SK-N-SH treated with all-trans-retinoic acid at 6 μM for 48 hours (cell line): ENCODE measurements around the gene P2RX4.

Experiments used
- ATAC-seq: fragments of 200-7000 bp; cut with Tn5 transposase; 3 replicates; pipeline ENCODE4 v1.9.1; 2020; ENCODE audit warnings: mild to moderate bottlenecking, moderate library complexity
- ARNTL ChIP-seq: fragments of 450-650 bp; formaldehyde crosslinking; IDR thresholded peaks from 2 replicates; pipeline ENCODE4 v1.5.0; 2020; ENCODE audit warnings: low read depth, mild to moderate bottlenecking, moderate library complexity, borderline replicate concordance
- BACH2 ChIP-seq: fragments of 250-450 bp; sonication (Bioruptor Pico); IDR thresholded peaks from 2 replicates; pipeline ENCODE4 v1.9.0; 2021; ENCODE audit warnings: mild to moderate bottlenecking, borderline replicate concordance
- CREB5 ChIP-seq: fragments of 250-450 bp; sonication (Bioruptor Pico); IDR thresholded peaks from 2 replicates; pipeline ENCODE4 v1.5.1; 2020; ENCODE audit warnings: low read depth, mild to moderate bottlenecking, moderate library complexity
- CSDC2 ChIP-seq: fragments of 250-450 bp; sonication (Bioruptor Pico); IDR thresholded peaks from 2 replicates; pipeline ENCODE4 v1.5.0; 2020; ENCODE audit warnings: mild to moderate bottlenecking, moderate library complexity
- CSRNP3 ChIP-seq: fragments of 250-450 bp; sonication (Bioruptor Pico); IDR thresholded peaks from 2 replicates; pipeline ENCODE4 v1.5.1; 2021; ENCODE audit warnings: mild to moderate bottlenecking, moderate library complexity
- ESRRG ChIP-seq: fragments of 250-450 bp; sonication (Bioruptor Pico); IDR thresholded peaks from 2 replicates; pipeline ENCODE4 v1.6.1; 2021; ENCODE audit warnings: mild to moderate bottlenecking
- GLIS3 ChIP-seq: fragments of 250-450 bp; sonication (Bioruptor Pico); IDR thresholded peaks from 2 replicates; pipeline ENCODE4 v1.5.0; 2020; ENCODE audit warnings: mild to moderate bottlenecking, moderate library complexity
- OSR1 ChIP-seq: fragments of 250-450 bp; sonication (Bioruptor Pico); IDR thresholded peaks from 2 replicates; pipeline ENCODE4 v1.8.0; 2022; ENCODE audit warnings: moderate library complexity, mild to moderate bottlenecking, inconsistent platforms
- PATZ1 ChIP-seq: fragments of 250-450 bp; sonication (Bioruptor Pico); IDR thresholded peaks from 2 replicates; pipeline ENCODE4 v1.8.0; 2020; ENCODE audit warnings: mild to moderate bottlenecking, moderate library complexity, borderline replicate concordance
- POU6F1 ChIP-seq: fragments of 250-450 bp; sonication (Bioruptor Pico); IDR thresholded peaks from 2 replicates; pipeline ENCODE4 v1.8.0; 2021; ENCODE audit warnings: low read depth, mild to moderate bottlenecking, moderate library complexity, borderline replicate concordance
- PPARA ChIP-seq: fragments of 250-450 bp; sonication (Bioruptor Pico); IDR thresholded peaks from 2 replicates; pipeline ENCODE4 v1.5.0; 2020; ENCODE audit warnings: mild to moderate bottlenecking, borderline replicate concordance
- RARB ChIP-seq: fragments of 250-450 bp; sonication (Bioruptor Pico); IDR thresholded peaks from 2 replicates; pipeline ENCODE4 v1.8.0; 2021; ENCODE audit warnings: mild to moderate bottlenecking, moderate library complexity
- SNAI2 ChIP-seq: fragments of 250-450 bp; sonication (Bioruptor Pico); IDR thresholded peaks from 2 replicates; pipeline ENCODE4 v1.5.0; 2020; ENCODE audit warnings: mild to moderate bottlenecking, moderate library complexity
- TOX ChIP-seq: fragments of 250-450 bp; sonication (Bioruptor Pico); IDR thresholded peaks from 2 replicates; pipeline ENCODE4 v1.8.0; 2021; ENCODE audit warnings: mild to moderate bottlenecking, moderate library complexity, borderline replicate concordance
- TSHZ2 ChIP-seq: fragments of 250-450 bp; sonication (Bioruptor Pico); IDR thresholded peaks from 2 replicates; pipeline ENCODE4 v1.5.0; 2020; ENCODE audit warnings: mild to moderate bottlenecking, moderate library complexity
- ZFP3 ChIP-seq: fragments of 250-450 bp; sonication (Bioruptor Pico); IDR thresholded peaks from 2 replicates; pipeline ENCODE4 v1.5.0; 2020; ENCODE audit warnings: mild to moderate bottlenecking, moderate library complexity
- ZNF565 ChIP-seq: fragments of 450-650 bp; formaldehyde crosslinking; conservative IDR thresholded peaks from 2 replicates; pipeline ENCODE4 v1.5.0; 2020; ENCODE audit warnings: low read depth, mild to moderate bottlenecking, moderate library complexity
- ZNF70 ChIP-seq: fragments of 450-650 bp; formaldehyde crosslinking; IDR thresholded peaks from 2 replicates; pipeline ENCODE4 v1.5.0; 2020; ENCODE audit warnings: mild to moderate bottlenecking, moderate library complexity
- ZNF8 ChIP-seq: fragments of 450-650 bp; formaldehyde crosslinking; IDR thresholded peaks from 2 replicates; pipeline ENCODE4 v1.5.0; 2020; ENCODE audit warnings: mild to moderate bottlenecking, moderate library complexity

The P2RX4 gene

GRCh38 chr12:121170151-121170550 lies 39.8 kb upstream of the P2RX4 start:
- no peak for ATAC-seq
- TF ChIP-seq CSRNP3 (CRISPR knock-in tag) (no peak), BACH2 (CRISPR knock-in tag) (no peak), ZNF70 (no peak), PATZ1 (CRISPR knock-in tag) (no peak), SNAI2 (no peak), POU6F1 (no peak), TOX (CRISPR knock-in tag) (no peak), RARB (CRISPR knock-in tag) (no peak), ZNF8 (CRISPR knock-in tag) (no peak), GLIS3 (no peak), ZFP3 (CRISPR knock-in tag) (no peak), OSR1 (CRISPR knock-in tag) (no peak)

GRCh38 chr12:121170611-121171260 lies 39.2 kb upstream of the P2RX4 start:
- TF ChIP-seq ARNTL (CRISPR knock-in tag), result no peak
- TF ChIP-seq PATZ1 (CRISPR knock-in tag), result no peak
- no peak for TF ChIP-seq CSRNP3 (CRISPR knock-in tag)
- no peak for TF ChIP-seq RARB (CRISPR knock-in tag)
- TF ChIP-seq TSHZ2 (CRISPR knock-in tag), result no peak
- TF ChIP-seq ZFP3 (CRISPR knock-in tag), result no peak
- TF ChIP-seq CSDC2 (CRISPR knock-in tag), result no peak
- no peak for TF ChIP-seq PPARA
- ATAC-seq, result no peak

GRCh38 chr12:121172145-121172544 lies 37.8 kb upstream of the P2RX4 start:
- ATAC-seq, result no peak
- TF ChIP-seq CREB5 (CRISPR knock-in tag) (no peak), ZNF70 (no peak), ARNTL (CRISPR knock-in tag) (no peak), RARB (CRISPR knock-in tag) (no peak), ESRRG (CRISPR knock-in tag) (no peak), TOX (CRISPR knock-in tag) (no peak), ZNF565 (no peak), ZNF8 (CRISPR knock-in tag) (no peak), ZFP3 (CRISPR knock-in tag) (no peak), BACH2 (CRISPR knock-in tag) (no peak), PPARA (no peak), OSR1 (CRISPR knock-in tag) (no peak)
- TF ChIP-seq, all 23 proteins: peak for 0
